Astrocyte of the cerebellum (primary cell): ENCODE measurements around the gene NKAIN1.
A peak's percentile ranks its signal among the peaks of the same experiment; 100 is the strongest.
"Not testable (repeated sequence)": the region's sequence is repeated elsewhere in the genome, so short reads cannot be mapped to it uniquely, and the experiment has no call there.

Source experiments
- DNase-seq: peaks from one replicate; pipeline ENCODE4 v3.0.0-alpha.2; 2011; ENCODE audit warnings: low read depth
- H3K4me3 ChIP-seq: 2 replicates; pipeline ENCODE4 v1.5.1; 2011; ENCODE audit warnings: mild to moderate bottlenecking, low read depth, low read length, moderate library complexity
- CTCF ChIP-seq: IDR thresholded peaks from 2 replicates; pipeline ENCODE4 v1.5.1; 2012; ENCODE audit warnings: low read length, low read depth, moderate library complexity, mild to moderate bottlenecking; ENCODE audit errors: missing control alignments
- in situ Hi-C: cut with HindIII; loops from 2 replicates; pipeline ENCODE4 v1.10.0; 2017; ENCODE audit warnings: low sequenced_read_pairs

NKAIN1 gene

GRCh38 chr1:31239653-31240241 is at the start of gene NKAIN1:
Gene NKAIN1, minus strand, starts transcription at chr1:31239887. Its CDS starts 340 bp downstream, at chr1:31239547.
- no peak for TF ChIP-seq CTCF
- peak within 1 kb of the TSS; percentile 21 for H3K4me3 ChIP-seq
- in situ Hi-C loops = no loop called here
- no peak for DNase-seq

GRCh38 chr1:31289021-31289420 is 49.3 kb upstream of the NKAIN1 start:
- no peak for TF ChIP-seq CTCF
- in situ Hi-C loops = no loop called here
- no peak overlapping the region for H3K4me3 ChIP-seq
- no peak for DNase-seq

- H3K4me3 ChIP-seq, in situ Hi-C loops, DNase-seq: not testable (repeated sequence)
These were observed 48.1 kb upstream of the NKAIN1 start for GRCh38 chr1:31287791-31288190.

- DNase-seq, H3K4me3 ChIP-seq, in situ Hi-C loops: not testable (repeated sequence)
These were observed 42.7 kb upstream of the NKAIN1 start for GRCh38 chr1:31282426-31282825.

- TF ChIP-seq CTCF = no peak
- in situ Hi-C loops = no loop called here
- no peak for DNase-seq
- H3K4me3 ChIP-seq = no peak overlapping the region
These were observed 33.9 kb upstream of the NKAIN1 start for GRCh38 chr1:31273619-31274018.

GRCh38 chr1:31272369-31272768 is 32.7 kb upstream of the NKAIN1 start:
- DNase-seq = no peak

GRCh38 chr1:31266547-31266946 is 26.9 kb upstream of the NKAIN1 start:
- DNase-seq = no peak
- no peak for TF ChIP-seq CTCF
- in situ Hi-C loops = no loop called here
- H3K4me3 ChIP-seq = no peak overlapping the region

More at GRCh38 chr1:31272369-31272768, 32.7 kb upstream of the NKAIN1 start:
- in situ Hi-C loops = no loop called here
- H3K4me3 ChIP-seq = no peak overlapping the region
- TF ChIP-seq CTCF = no peak
